ENCODE measurements around the gene RRP12.

Gene RRP12

DNA sequence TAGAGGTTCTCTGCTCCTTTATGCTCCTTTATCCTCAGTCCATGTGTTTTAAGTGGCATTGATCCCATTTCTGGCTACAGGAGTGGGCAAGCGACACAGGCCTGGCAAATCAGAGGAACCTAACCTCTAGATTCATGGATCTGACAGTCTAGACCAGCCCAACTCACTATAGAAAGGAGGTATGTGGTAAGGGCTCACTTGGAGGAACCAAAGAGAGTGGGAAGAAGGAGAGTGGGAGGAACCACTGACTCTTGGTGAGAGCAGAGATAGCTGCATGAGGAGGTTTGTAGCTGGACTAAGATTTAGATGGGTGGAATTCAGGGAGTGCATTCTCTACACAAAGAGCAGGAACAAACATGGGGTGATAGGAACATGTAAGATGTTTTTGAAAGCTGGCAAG is 93.7 kb downstream of the RRP12 start:
- no peak for DNase-seq

All from AML-193 (cell line).